ENCODE measurements around the gene TMPRSS3.

TMPRSS3 gene

GRCh38 chr21:42427809-42428419 lies 32.1 kb upstream of the TMPRSS3 start:
- no peak overlapping the region for H3K4me3 ChIP-seq (ENCODE audit: low read depth, low read length)
- H3K79me2 ChIP-seq (ENCODE audit: control insufficient read depth, insufficient read depth, low read length, unreplicated experiment): no peaks in the 10 kb centered on the region
- no peaks in the 10 kb centered on the region for H3K36me3 ChIP-seq (ENCODE audit: insufficient read depth, low read length)
- H3K27me3 ChIP-seq (ENCODE audit: insufficient read depth, low read length): peaks cover 71% of the 10 kb centered on the region
- H3K27ac ChIP-seq (ENCODE audit: low read depth, low read length): no peak overlapping the region
- no peak overlapping the region for H2AFZ ChIP-seq (ENCODE audit: low read length, unreplicated experiment)
- no peaks in the 10 kb centered on the region for H3K4me1 ChIP-seq (ENCODE audit: control insufficient read depth, insufficient read depth, low read length, unreplicated experiment)

DNA sequence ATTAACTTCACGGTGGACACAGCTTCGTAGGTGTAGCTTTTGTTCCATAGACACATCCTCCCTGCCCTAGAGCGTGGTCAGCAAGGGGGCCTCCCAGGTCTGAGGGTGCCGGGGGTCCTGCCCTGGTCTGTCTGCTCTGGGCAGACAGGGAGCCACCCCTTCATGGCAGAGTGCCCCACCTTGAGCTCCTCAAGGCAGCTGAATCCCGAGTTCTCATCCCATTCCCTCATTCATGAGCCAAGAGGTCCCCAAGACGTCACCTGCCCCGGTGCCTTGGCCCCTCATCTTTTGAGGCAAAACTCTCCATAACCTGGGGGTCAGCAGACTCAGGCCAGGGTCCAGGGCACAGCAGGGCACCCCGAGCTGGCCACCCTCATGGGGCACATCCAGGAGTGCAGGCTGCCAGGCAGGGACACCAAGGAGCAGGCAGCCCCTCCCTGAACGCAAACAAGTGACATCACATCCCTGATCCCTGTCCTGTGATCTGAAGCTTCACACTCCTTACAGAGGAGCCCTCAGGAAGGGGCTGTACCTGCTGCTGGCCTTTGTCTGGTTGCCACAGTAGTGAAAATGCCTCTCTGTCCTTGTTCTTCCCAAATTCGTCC lies 31.1 kb upstream of the TMPRSS3 start:
- no peak overlapping the region for H2AFZ ChIP-seq (ENCODE audit: low read length, unreplicated experiment)

DNA sequence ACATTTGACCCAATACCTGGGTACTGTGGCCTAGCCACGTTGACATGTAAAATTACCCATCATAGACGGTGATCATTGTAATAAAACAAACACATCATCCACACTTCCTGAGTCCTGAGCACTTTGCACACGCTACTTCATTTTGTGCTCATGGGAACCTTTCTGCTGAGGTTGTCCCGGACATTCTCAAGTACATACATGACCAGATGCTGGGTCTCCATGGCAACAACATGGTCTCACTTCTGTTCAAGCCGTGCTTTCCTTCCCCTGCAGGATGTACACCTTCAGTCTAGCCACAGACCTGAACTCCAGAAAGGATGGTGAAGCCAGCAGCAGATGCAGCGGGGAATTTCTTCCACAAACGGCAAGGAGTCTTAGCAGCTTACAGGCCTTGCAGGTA lies 30.6 kb upstream of the TMPRSS3 start:
- Histone ChIP-seq H3K27me3 (ENCODE audit: insufficient read depth, low read length) (peaks cover 72% of the 10 kb centered on the region), H3K79me2 (ENCODE audit: control insufficient read depth, insufficient read depth, low read length, unreplicated experiment) (no peaks in the 10 kb centered on the region), H2AFZ (ENCODE audit: low read length, unreplicated experiment) (no peak overlapping the region), H3K4me1 (ENCODE audit: control insufficient read depth, insufficient read depth, low read length, unreplicated experiment) (no peaks in the 10 kb centered on the region), H3K27ac (ENCODE audit: low read depth, low read length) (no peak overlapping the region), H3K4me3 (ENCODE audit: low read depth, low read length) (no peak overlapping the region), H3K36me3 (ENCODE audit: insufficient read depth, low read length) (no peaks in the 10 kb centered on the region)

More for the DNA sequence above, 31.1 kb upstream of the TMPRSS3 start:
- Histone ChIP-seq H3K4me3 (ENCODE audit: low read depth, low read length) (no peak overlapping the region), H3K36me3 (ENCODE audit: insufficient read depth, low read length) (no peaks in the 10 kb centered on the region), H3K4me1 (ENCODE audit: control insufficient read depth, insufficient read depth, low read length, unreplicated experiment) (no peaks in the 10 kb centered on the region), H3K27me3 (ENCODE audit: insufficient read depth, low read length) (peaks cover 70% of the 10 kb centered on the region), H3K79me2 (ENCODE audit: control insufficient read depth, insufficient read depth, low read length, unreplicated experiment) (no peaks in the 10 kb centered on the region), H3K27ac (ENCODE audit: low read depth, low read length) (no peak overlapping the region)

GRCh38 chr21:42425591-42425990 lies 29.7 kb upstream of the TMPRSS3 start:
- no peaks in the 10 kb centered on the region for H3K4me1 ChIP-seq (ENCODE audit: control insufficient read depth, insufficient read depth, low read length, unreplicated experiment)
- H3K27me3 ChIP-seq (ENCODE audit: insufficient read depth, low read length): peaks cover 80% of the 10 kb centered on the region
- H3K36me3 ChIP-seq (ENCODE audit: insufficient read depth, low read length): no peaks in the 10 kb centered on the region
- H2AFZ ChIP-seq (ENCODE audit: low read length, unreplicated experiment): no peak overlapping the region
- no peak overlapping the region for H3K27ac ChIP-seq (ENCODE audit: low read depth, low read length)
- H3K4me3 ChIP-seq (ENCODE audit: low read depth, low read length): no peak overlapping the region
- H3K79me2 ChIP-seq (ENCODE audit: control insufficient read depth, insufficient read depth, low read length, unreplicated experiment): no peaks in the 10 kb centered on the region

DNA sequence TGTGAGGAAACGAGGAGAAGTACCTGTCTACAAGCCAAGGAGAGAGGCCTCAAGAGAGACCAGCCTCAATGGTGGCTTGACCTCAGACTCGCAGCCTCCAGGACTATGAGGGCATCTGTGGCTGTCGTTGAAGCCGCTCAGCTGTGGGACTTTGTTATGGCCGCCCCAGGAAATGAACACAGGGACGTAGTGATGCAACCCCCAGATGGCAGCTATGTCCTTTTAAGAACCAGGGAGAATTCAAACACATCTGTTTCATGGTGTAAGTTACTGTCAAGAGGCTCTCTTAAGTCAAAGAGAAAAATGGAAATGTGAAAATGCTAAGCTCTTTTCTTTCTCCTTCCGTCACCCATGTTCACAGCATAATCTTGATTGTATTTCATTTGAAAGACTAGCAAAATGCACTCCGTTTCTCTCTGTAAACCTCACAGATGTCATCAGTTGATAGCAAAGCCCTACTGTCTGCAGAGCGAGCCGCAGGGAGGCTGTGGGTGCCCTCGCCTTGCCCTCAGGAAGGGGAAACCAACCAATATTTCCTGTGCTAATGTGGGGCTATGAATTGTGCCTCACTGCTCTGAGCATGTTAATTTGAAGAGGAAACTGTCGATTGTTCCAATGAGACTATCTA lies 29.2 kb upstream of the TMPRSS3 start:
- no peak overlapping the region for H3K4me3 ChIP-seq (ENCODE audit: low read depth, low read length)
- no peak overlapping the region for H3K27ac ChIP-seq (ENCODE audit: low read depth, low read length)
- no peak overlapping the region for H2AFZ ChIP-seq (ENCODE audit: low read length, unreplicated experiment)
- H3K4me1 ChIP-seq (ENCODE audit: control insufficient read depth, insufficient read depth, low read length, unreplicated experiment): no peaks in the 10 kb centered on the region
- no peaks in the 10 kb centered on the region for H3K36me3 ChIP-seq (ENCODE audit: insufficient read depth, low read length)
- peaks cover 86% of the 10 kb centered on the region for H3K27me3 ChIP-seq (ENCODE audit: insufficient read depth, low read length)
- H3K79me2 ChIP-seq (ENCODE audit: control insufficient read depth, insufficient read depth, low read length, unreplicated experiment): no peaks in the 10 kb centered on the region

DNA sequence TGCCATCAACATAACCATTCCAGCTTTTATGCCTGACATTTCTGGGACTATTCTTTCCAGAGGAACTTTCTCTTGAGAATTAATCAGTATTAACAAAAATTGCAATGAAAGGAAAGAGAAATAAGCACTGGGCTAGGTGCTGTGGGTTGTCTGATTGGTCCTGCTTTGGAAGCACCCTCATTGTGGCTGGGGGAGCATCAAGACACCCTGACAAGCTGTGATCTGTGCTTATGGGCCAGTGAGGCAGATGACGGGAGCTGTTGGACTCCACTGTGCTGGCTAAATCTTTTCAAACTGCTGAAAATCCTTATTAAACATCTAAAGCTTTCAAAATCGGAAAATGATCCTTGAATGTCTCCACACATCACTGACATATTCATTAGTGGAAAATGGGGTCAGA lies 27.8 kb upstream of the TMPRSS3 start:
- H3K4me1 ChIP-seq (ENCODE audit: control insufficient read depth, insufficient read depth, low read length, unreplicated experiment): no peaks in the 10 kb centered on the region
- H3K27me3 ChIP-seq (ENCODE audit: insufficient read depth, low read length): peaks cover 91% of the 10 kb centered on the region
- H3K4me3 ChIP-seq (ENCODE audit: low read depth, low read length): no peak overlapping the region
- H3K27ac ChIP-seq (ENCODE audit: low read depth, low read length): no peak overlapping the region
- H3K79me2 ChIP-seq (ENCODE audit: control insufficient read depth, insufficient read depth, low read length, unreplicated experiment): no peaks in the 10 kb centered on the region
- no peak overlapping the region for H2AFZ ChIP-seq (ENCODE audit: low read length, unreplicated experiment)
- H3K36me3 ChIP-seq (ENCODE audit: insufficient read depth, low read length): no peaks in the 10 kb centered on the region

DNA sequence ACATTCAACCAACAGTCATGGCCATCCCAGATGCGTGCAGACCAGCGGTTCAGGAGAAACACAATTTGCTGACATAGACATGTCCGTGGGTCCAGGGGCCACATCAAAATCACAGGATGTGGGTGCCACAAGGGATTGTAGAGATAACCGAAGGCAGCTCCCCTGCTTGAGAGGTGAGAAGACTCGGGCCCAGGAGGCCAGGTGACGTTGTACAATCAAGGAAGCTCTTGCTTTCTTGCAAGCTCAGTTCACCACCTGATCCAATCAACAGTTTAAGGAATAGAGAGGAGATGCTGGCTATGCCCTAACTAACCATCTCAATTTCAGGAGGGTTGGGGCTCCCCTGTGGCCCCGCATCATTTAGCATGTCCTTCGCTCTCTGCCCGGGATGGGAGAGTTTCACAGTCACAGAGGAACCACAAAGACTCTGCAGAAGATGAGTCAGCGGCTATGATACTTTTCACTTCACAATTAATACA lies 27.4 kb upstream of the TMPRSS3 start:
- H3K4me1 ChIP-seq (ENCODE audit: control insufficient read depth, insufficient read depth, low read length, unreplicated experiment): no peaks in the 10 kb centered on the region
- peaks cover 92% of the 10 kb centered on the region for H3K27me3 ChIP-seq (ENCODE audit: insufficient read depth, low read length)
- H3K4me3 ChIP-seq (ENCODE audit: low read depth, low read length): no peak overlapping the region
- H3K27ac ChIP-seq (ENCODE audit: low read depth, low read length): no peak overlapping the region
- H3K79me2 ChIP-seq (ENCODE audit: control insufficient read depth, insufficient read depth, low read length, unreplicated experiment): no peaks in the 10 kb centered on the region
- H3K36me3 ChIP-seq (ENCODE audit: insufficient read depth, low read length): no peaks in the 10 kb centered on the region
- no peak overlapping the region for H2AFZ ChIP-seq (ENCODE audit: low read length, unreplicated experiment)

DNA sequence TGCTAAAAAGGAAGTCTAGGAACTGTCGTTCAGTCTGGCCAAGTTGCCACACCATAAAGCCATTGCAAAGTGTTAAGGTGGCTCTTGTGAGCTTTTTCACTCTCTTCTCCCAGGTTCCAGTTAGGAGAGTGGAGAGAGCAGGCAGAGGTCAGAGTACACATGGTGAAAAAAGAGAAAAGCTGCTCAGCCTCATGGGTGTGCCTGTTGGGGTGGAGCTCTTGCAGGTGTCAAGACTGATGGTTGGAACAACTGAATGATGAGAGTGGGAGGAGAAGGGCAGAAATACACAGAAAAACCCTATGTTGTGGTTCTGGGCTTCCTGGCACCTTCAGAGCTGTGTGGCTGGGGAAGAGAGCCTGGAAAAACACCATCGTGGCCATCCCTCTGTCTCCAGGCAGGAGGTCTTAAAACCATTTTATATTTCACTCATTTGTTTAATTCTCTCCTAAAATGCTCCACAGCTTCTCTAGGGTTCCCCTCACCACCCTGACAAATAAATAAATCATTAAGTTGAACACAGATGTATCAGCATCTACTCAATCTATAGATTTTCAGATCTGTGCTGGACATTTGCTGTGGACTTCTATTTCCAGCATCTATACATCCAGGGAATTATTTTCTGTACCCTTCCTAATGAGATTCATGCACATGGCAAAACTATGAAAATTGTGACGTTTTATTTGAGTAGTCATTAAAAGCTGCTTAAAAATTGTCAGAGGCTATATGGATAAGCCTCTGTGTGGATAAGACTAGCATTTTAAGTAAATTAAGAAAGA lies 25.4 kb upstream of the TMPRSS3 start:
- H3K36me3 ChIP-seq (ENCODE audit: insufficient read depth, low read length): no peaks in the 10 kb centered on the region
- no peaks in the 10 kb centered on the region for H3K4me1 ChIP-seq (ENCODE audit: control insufficient read depth, insufficient read depth, low read length, unreplicated experiment)
- H2AFZ ChIP-seq (ENCODE audit: low read length, unreplicated experiment): no peak overlapping the region
- H3K79me2 ChIP-seq (ENCODE audit: control insufficient read depth, insufficient read depth, low read length, unreplicated experiment): no peaks in the 10 kb centered on the region
- H3K27me3 ChIP-seq (ENCODE audit: insufficient read depth, low read length): peaks cover 81% of the 10 kb centered on the region
- no peak overlapping the region for H3K4me3 ChIP-seq (ENCODE audit: low read depth, low read length)
- H3K27ac ChIP-seq (ENCODE audit: low read depth, low read length): no peak overlapping the region

- H3K4me3 ChIP-seq (ENCODE audit: low read depth, low read length): no peak overlapping the region
- H3K36me3 ChIP-seq (ENCODE audit: insufficient read depth, low read length): no peaks in the 10 kb centered on the region
- no peak overlapping the region for H3K27ac ChIP-seq (ENCODE audit: low read depth, low read length)
- H3K79me2 ChIP-seq (ENCODE audit: control insufficient read depth, insufficient read depth, low read length, unreplicated experiment): no peaks in the 10 kb centered on the region
- peaks cover 75% of the 10 kb centered on the region for H3K27me3 ChIP-seq (ENCODE audit: insufficient read depth, low read length)
- H3K4me1 ChIP-seq (ENCODE audit: control insufficient read depth, insufficient read depth, low read length, unreplicated experiment): no peaks in the 10 kb centered on the region
- no peak overlapping the region for H2AFZ ChIP-seq (ENCODE audit: low read length, unreplicated experiment)
Observed at GRCh38 chr21:42419845-42420244, 24.0 kb upstream of the TMPRSS3 start.

DNA sequence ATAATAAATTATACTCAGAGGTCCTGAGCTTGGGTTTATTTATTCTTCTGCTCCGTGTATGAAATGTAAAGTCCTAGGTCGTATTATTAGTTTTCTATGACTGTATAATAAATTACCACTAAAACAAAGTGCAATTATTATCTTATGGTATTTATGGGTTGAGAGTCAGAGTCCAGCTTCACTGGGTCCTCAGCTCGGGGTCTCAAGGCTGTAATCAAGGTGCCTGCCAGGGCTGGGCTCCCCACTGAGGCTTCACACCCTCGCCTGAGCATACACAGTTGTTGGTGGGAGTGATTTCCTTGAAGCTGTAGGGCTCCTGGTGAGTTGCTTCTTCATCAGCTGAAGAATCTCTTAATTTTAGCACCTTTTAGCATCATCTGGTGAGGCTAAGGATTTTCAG lies 23.0 kb upstream of the TMPRSS3 start:
- Histone ChIP-seq H3K79me2 (ENCODE audit: control insufficient read depth, insufficient read depth, low read length, unreplicated experiment) (no peaks in the 10 kb centered on the region), H3K4me1 (ENCODE audit: control insufficient read depth, insufficient read depth, low read length, unreplicated experiment) (no peaks in the 10 kb centered on the region), H3K36me3 (ENCODE audit: insufficient read depth, low read length) (no peaks in the 10 kb centered on the region), H3K27ac (ENCODE audit: low read depth, low read length) (no peak overlapping the region), H2AFZ (ENCODE audit: low read length, unreplicated experiment) (no peak overlapping the region), H3K4me3 (ENCODE audit: low read depth, low read length) (no peak overlapping the region), H3K27me3 (ENCODE audit: insufficient read depth, low read length) (peaks cover 74% of the 10 kb centered on the region)

Measured in ACC112 (cell line).